Measurements from ENCODE around the gene SLC22A1. TPM values are rescaled to one million over a fixed set of nuclear protein-coding genes. Genes with fewer than 3 reads are reported as not detected.
A peak's percentile ranks its signal among the peaks of the same experiment; 100 is the strongest.

The SLC22A1 gene
- total RNA-seq, 1 experiment from 2014 or later = 0.98 TPM

- CTCF ChIA-PET = no interaction called here
- Histone ChIP-seq H3K9me3 (ENCODE audit: control insufficient read depth, insufficient read depth, low read depth, low read length) (no peaks in the 10 kb centered on the region), H3K4me1 (ENCODE audit: control insufficient read depth, insufficient read depth, low read length) (no peaks in the 10 kb centered on the region), H3K27ac (ENCODE audit: low read length) (no peak overlapping the region), H3K4me3 (ENCODE audit: low read depth in 2 of 2, low read length in 2 of 2) (no peak overlapping the region), H3K36me3 (ENCODE audit: control insufficient read depth, insufficient read depth, low read length) (no peaks in the 10 kb centered on the region; the same call in 1 of the 2 replicates), H3K27me3 (ENCODE audit: control insufficient read depth, insufficient read depth, low read length) (no peaks in the 10 kb centered on the region)
- in situ Hi-C loops (cut with HindIII; ENCODE audit: low pct_unique_long_range_greater_than_20kb, low sequenced_read_pairs) = no loop called here
- TF ChIP-seq TCF7L2 (IDR thresholded peaks at IDR 0.05; ENCODE audit: low read depth, low read length) = no peak
- no peak for TF ChIP-seq REST (IDR thresholded peaks at IDR 0.05; ENCODE audit: insufficient read depth in 1 of 2, low read depth in 2 of 2, low read length in 1 of 2)
- TF ChIP-seq CTCF (IDR thresholded peaks at IDR 0.05) = no peak
- TF ChIP-seq POLR2AphosphoS5 (IDR thresholded peaks at IDR 0.05; ENCODE audit: low read depth, low read length) = no peak
- TF ChIP-seq SIN3A (IDR thresholded peaks at IDR 0.05; ENCODE audit: borderline replicate concordance, insufficient read depth, low read depth, low read length) = no peak
- TSS peak; percentile 18 for BruUV-seq (replicated peaks)
- no peak for ATAC-seq
- intact Hi-C loops (cut with micrococcal nuclease; ENCODE audit: unreplicated experiment) = no loop called here
- POLR2A ChIA-PET = no interaction called here
- DNase-seq (ENCODE audit: low read depth, low spot score) = no peak
These were observed 11.0 kb upstream of the SLC22A1 start for GRCh38 chr6:160110586-160111123.

- BruUV-seq (replicated peaks) = no TSS peak
- ChIA-PET POLR2A (no interaction called here), CTCF (no interaction called here)
- in situ Hi-C loops (cut with HindIII; ENCODE audit: low pct_unique_long_range_greater_than_20kb, low sequenced_read_pairs) (no loop called here), intact Hi-C loops (cut with micrococcal nuclease; ENCODE audit: unreplicated experiment) (no loop called here)
- DNase-seq (ENCODE audit: low read depth, low spot score) (no peak), ATAC-seq (no peak)
- Histone ChIP-seq H3K4me1 (ENCODE audit: control insufficient read depth, insufficient read depth, low read length) (no peaks in the 10 kb centered on the region), H3K27ac (ENCODE audit: low read length) (no peak overlapping the region), H3K36me3 (ENCODE audit: control insufficient read depth, insufficient read depth, low read length) (no peaks in the 10 kb centered on the region; the same call in 1 of the 2 replicates), H3K27me3 (ENCODE audit: control insufficient read depth, insufficient read depth, low read length) (no peaks in the 10 kb centered on the region), H3K4me3 (ENCODE audit: low read depth in 2 of 2, low read length in 2 of 2) (no peak overlapping the region), H3K9me3 (ENCODE audit: control insufficient read depth, insufficient read depth, low read depth, low read length) (no peaks in the 10 kb centered on the region)
- TF ChIP-seq SIN3A (IDR thresholded peaks at IDR 0.05; ENCODE audit: borderline replicate concordance, insufficient read depth, low read depth, low read length) (no peak), REST (IDR thresholded peaks at IDR 0.05; ENCODE audit: insufficient read depth in 1 of 2, low read depth in 2 of 2, low read length in 1 of 2) (no peak), CTCF (IDR thresholded peaks at IDR 0.05) (no peak), POLR2AphosphoS5 (IDR thresholded peaks at IDR 0.05; ENCODE audit: low read depth, low read length) (no peak), TCF7L2 (IDR thresholded peaks at IDR 0.05; ENCODE audit: low read depth, low read length) (no peak)
These were observed 9.8 kb upstream of the SLC22A1 start for GRCh38 chr6:160111806-160112205.

All from Panc1 (cell line).